Kidney epithelial cell (primary cell): ENCODE results near the gene TAS1R3. TPM values are rescaled to one million over a fixed set of nuclear protein-coding genes. Genes with fewer than 3 reads are reported as not detected.

ENCODE experiments used
- DNase-seq: peaks from one replicate; pipeline ENCODE4 v3.0.0-alpha.2; 2010; ENCODE audit warnings: low read depth
- H3K27me3 ChIP-seq: 2 replicates; pipeline ENCODE4 v1.6.0; 2011; ENCODE audit warnings: low read length; ENCODE audit not compliant: control insufficient read depth, insufficient read depth
- H3K36me3 ChIP-seq: 2 replicates; pipeline ENCODE4 v1.5.1; 2011; ENCODE audit warnings: low read length; ENCODE audit not compliant: control insufficient read depth, insufficient read depth
- H3K4me3 ChIP-seq: 2 replicates; pipeline ENCODE4 v1.5.1; 2011; ENCODE audit warnings: low read depth, mild to moderate bottlenecking, control low read depth, low read length
- CTCF ChIP-seq: IDR thresholded peaks from 2 replicates; pipeline ENCODE4 v1.5.1; 2011; ENCODE audit warnings: mild to moderate bottlenecking, moderate library complexity, low read length, control low read depth, inconsistent platforms; ENCODE audit not compliant: insufficient read depth, poor library complexity, severe bottlenecking
- total RNA-seq: library from RNA; depleted of rRNA; stranded (reverse); fragments of >200 nt; gene quantifications from 2 replicates; pipeline ENCODE4 v1.2.3, GENCODE V29; 2015

The TAS1R3 gene
- total RNA-seq, 1 donor from 2014 or later: 0.08 TPM

GRCh38 chr1:1329304-1330210 lies 1.5 kb upstream of the TAS1R3 start:
- no peak overlapping the region for H3K4me3 ChIP-seq
- no peaks in the 10 kb centered on the region for H3K36me3 ChIP-seq
- H3K27me3 ChIP-seq: peaks cover 2% of the 10 kb centered on the region
- TF ChIP-seq CTCF: no peak
- DNase-seq: no peak

- TF ChIP-seq CTCF: no peak
- no peak for DNase-seq
- H3K27me3 ChIP-seq: peaks cover 2% of the 10 kb centered on the region
- H3K36me3 ChIP-seq: no peaks in the 10 kb centered on the region
- H3K4me3 ChIP-seq: no peak overlapping the region
Observed at GRCh38 chr1:1330366-1331067, 563 bp upstream of the TAS1R3 start.

- H3K4me3 ChIP-seq: no peak overlapping the region
- no peaks in the 10 kb centered on the region for H3K36me3 ChIP-seq
- peaks cover 2% of the 10 kb centered on the region for H3K27me3 ChIP-seq
- no peak for TF ChIP-seq CTCF
- DNase-seq: no peak
Observed at GRCh38 chr1:1332031-1332755, 1.1 kb downstream of the TAS1R3 start.

DNA sequence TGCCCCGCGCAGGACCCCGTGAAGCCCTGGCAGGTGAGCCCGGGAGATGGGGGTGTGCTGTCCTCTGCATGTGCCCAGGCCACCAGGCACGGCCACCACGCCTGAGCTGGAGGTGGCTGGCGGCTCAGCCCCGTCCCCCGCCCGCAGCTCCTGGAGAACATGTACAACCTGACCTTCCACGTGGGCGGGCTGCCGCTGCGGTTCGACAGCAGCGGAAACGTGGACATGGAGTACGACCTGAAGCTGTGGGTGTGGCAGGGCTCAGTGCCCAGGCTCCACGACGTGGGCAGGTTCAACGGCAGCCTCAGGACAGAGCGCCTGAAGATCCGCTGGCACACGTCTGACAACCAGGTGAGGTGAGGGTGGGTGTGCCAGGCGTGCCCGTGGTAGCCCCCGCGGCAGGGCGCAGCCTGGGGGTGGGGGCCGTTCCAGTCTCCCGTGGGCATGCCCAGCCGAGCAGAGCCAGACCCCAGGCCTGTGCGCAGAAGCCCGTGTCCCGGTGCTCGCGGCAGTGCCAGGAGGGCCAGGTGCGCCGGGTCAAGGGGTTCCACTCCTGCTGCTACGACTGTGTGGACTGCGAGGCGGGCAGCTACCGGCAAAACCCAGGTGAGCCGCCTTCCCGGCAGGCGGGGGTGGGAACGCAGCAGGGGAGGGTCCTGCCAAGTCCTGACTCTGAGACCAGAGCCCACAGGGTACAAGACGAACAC lies 1.8 kb downstream of the TAS1R3 start:
- peaks cover 2% of the 10 kb centered on the region for H3K27me3 ChIP-seq
- TF ChIP-seq CTCF: no peak
- H3K4me3 ChIP-seq: no peak overlapping the region
- H3K36me3 ChIP-seq: no peaks in the 10 kb centered on the region
- no peak for DNase-seq

- Histone ChIP-seq H3K4me3 (no peak overlapping the region), H3K36me3 (no peaks in the 10 kb centered on the region), H3K27me3 (peaks cover 2% of the 10 kb centered on the region)
- DNase-seq: no peak
- TF ChIP-seq CTCF: no peak
Observed at GRCh38 chr1:1333551-1334241, 2.6 kb downstream of the TAS1R3 start.
